ENCODE data around the gene TEAD3.

Gene TEAD3

DNA sequence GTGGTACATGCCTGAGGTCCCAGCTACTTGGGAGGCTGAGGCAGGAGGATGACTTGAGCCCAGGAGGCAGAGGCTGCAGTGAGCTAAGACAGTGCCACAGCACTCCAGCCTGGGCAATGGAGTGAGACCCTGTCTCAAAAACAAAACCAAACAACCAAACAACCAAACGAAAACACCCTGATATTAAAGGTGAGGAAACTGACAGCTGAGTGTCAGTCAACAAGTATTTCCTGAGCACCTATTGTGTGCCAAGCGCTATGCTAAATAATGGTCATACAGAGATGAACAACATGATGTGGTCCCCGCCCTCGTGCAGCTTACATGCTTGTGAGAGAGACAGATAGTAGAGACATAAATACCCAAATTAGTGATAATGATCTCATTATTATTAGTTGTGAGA is 17.7 kb upstream of the TEAD3 start:
- no peaks in the 10 kb centered on the region for H3K9me3 ChIP-seq (ENCODE audit: control insufficient read depth, low read length)
- H2AFZ ChIP-seq: no peak overlapping the region
- no peak overlapping the region for H3K4me2 ChIP-seq (ENCODE audit: low read length)
- no peaks in the 10 kb centered on the region for H3K79me2 ChIP-seq
- no peaks in the 10 kb centered on the region for H3K36me3 ChIP-seq (ENCODE audit: control insufficient read depth, insufficient read depth, low read length)
- no peak overlapping the region for H3K4me3 ChIP-seq (ENCODE audit: low read depth, low read length)
- H3K4me1 ChIP-seq: no peaks in the 10 kb centered on the region
- H3K9ac ChIP-seq: no peak overlapping the region
- H3K27me3 ChIP-seq (ENCODE audit: control insufficient read depth, insufficient read depth, low read length): no peaks in the 10 kb centered on the region
- H3K27ac ChIP-seq: no peak overlapping the region
- TF ChIP-seq, protein P1, sequence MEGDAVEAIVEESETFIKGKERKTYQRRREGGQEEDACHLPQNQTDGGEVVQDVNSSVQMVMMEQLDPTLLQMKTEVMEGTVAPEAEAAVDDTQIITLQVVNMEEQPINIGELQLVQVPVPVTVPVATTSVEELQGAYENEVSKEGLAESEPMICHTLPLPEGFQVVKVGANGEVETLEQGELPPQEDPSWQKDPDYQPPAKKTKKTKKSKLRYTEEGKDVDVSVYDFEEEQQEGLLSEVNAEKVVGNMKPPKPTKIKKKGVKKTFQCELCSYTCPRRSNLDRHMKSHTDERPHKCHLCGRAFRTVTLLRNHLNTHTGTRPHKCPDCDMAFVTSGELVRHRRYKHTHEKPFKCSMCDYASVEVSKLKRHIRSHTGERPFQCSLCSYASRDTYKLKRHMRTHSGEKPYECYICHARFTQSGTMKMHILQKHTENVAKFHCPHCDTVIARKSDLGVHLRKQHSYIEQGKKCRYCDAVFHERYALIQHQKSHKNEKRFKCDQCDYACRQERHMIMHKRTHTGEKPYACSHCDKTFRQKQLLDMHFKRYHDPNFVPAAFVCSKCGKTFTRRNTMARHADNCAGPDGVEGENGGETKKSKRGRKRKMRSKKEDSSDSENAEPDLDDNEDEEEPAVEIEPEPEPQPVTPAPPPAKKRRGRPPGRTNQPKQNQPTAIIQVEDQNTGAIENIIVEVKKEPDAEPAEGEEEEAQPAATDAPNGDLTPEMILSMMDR (IDR thresholded peaks at IDR 0.05): no peak

DNA sequence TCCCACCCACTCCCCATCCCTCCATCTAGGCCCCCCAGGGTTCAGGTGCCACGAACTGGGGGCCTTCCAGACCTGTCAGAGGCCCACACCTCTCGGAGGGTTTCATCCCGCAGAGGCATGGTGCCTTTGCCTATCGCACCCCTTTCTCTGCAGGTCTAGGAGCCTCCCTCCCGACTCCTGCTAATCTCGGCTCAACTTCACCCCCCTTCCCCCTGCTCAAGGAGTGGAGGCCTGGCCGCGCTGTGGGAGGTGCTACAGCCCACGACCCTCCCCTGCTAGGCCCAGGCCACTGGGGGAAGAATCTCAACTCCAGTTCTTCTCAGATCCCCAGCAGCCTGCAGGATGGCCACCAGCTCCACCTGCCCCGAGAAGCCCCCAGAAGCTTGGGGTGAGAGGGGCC is 15.9 kb upstream of the TEAD3 start, which contains the start of gene TULP1:
Gene TULP1, minus strand, starts transcription at position 157 of the 400 bp plus-strand sequence. Its CDS starts 38 bp downstream, at position 119.
- no peak within 1 kb of the TSS for H3K4me3 ChIP-seq (ENCODE audit: low read depth, low read length)
- H3K9me3 ChIP-seq (ENCODE audit: control insufficient read depth, low read length): no peaks in the 10 kb centered on the region
- no peaks in the 10 kb centered on the region for H3K27me3 ChIP-seq (ENCODE audit: control insufficient read depth, insufficient read depth, low read length)
- H3K79me2 ChIP-seq: no peaks in the 10 kb centered on the region
- no peak within 1 kb of the TSS for H2AFZ ChIP-seq
- H3K4me2 ChIP-seq (ENCODE audit: low read length): no peak within 1 kb of the TSS
- TF ChIP-seq, protein P1 (IDR thresholded peaks at IDR 0.05): no peak
- H3K27ac ChIP-seq: no peak within 1 kb of the TSS
- H3K4me1 ChIP-seq: no peaks in the 10 kb centered on the region
- no peak within 1 kb of the TSS for H3K9ac ChIP-seq
- H3K36me3 ChIP-seq (ENCODE audit: control insufficient read depth, insufficient read depth, low read length): no peaks in the 10 kb centered on the region

DNA sequence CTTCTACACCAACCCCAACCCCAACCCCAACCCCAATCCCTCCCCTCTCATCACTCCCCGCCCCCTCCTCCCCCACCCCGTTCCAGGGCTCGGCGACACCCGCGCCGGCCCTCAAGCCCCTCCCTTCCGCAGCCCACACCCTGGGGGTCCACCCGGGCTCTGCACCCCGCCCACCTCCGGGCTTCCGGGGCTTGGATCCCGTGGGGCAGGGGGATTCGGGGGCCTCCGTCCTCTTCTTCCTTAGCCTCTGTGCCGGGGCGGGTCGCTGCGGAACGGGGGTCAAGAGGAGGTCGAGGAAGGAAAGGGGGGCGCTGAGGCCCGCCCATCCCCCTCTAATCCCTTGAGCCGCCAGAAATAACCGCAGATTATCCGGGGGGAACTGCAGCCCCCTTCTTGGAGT is 15.1 kb upstream of the TEAD3 start:
- TF ChIP-seq, protein P1 (IDR thresholded peaks at IDR 0.05): no peak
- H3K4me3 ChIP-seq (ENCODE audit: low read depth, low read length): no peak overlapping the region
- H3K4me1 ChIP-seq: no peaks in the 10 kb centered on the region
- no peak overlapping the region for H2AFZ ChIP-seq
- H3K9me3 ChIP-seq (ENCODE audit: control insufficient read depth, low read length): no peaks in the 10 kb centered on the region
- H3K4me2 ChIP-seq (ENCODE audit: low read length): no peak overlapping the region
- no peak overlapping the region for H3K27ac ChIP-seq
- H3K36me3 ChIP-seq (ENCODE audit: control insufficient read depth, insufficient read depth, low read length): no peaks in the 10 kb centered on the region
- H3K27me3 ChIP-seq (ENCODE audit: control insufficient read depth, insufficient read depth, low read length): no peaks in the 10 kb centered on the region
- no peaks in the 10 kb centered on the region for H3K79me2 ChIP-seq
- H3K9ac ChIP-seq: no peak overlapping the region

DNA sequence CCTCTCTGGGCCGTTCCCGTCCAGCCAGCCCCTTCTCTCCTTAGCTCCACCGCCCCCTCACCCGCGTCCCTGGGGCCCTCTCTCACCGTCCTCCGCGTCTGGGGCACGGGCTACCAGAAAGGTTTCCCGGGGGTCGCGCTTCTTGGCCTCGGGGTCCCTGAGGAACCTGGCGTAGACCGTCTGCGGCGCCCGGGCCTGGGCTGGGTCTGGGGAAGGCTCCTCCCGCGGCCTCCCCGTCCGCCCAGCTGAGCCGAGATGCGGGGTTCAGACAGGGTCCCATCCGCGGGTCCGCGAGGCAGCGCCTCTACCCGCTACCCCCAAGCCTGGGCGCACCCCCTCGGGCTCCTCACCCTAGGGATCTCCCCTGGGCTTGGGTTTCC is 14.7 kb upstream of the TEAD3 start:
- Histone ChIP-seq H3K4me1 (no peaks in the 10 kb centered on the region), H3K27ac (no peak overlapping the region), H2AFZ (no peak overlapping the region), H3K79me2 (no peaks in the 10 kb centered on the region), H3K4me3 (ENCODE audit: low read depth, low read length) (no peak overlapping the region), H3K9ac (no peak overlapping the region), H3K9me3 (ENCODE audit: control insufficient read depth, low read length) (no peaks in the 10 kb centered on the region), H3K36me3 (ENCODE audit: control insufficient read depth, insufficient read depth, low read length) (no peaks in the 10 kb centered on the region), H3K27me3 (ENCODE audit: control insufficient read depth, insufficient read depth, low read length) (no peaks in the 10 kb centered on the region), H3K4me2 (ENCODE audit: low read length) (no peak overlapping the region)
- TF ChIP-seq, protein P1 (IDR thresholded peaks at IDR 0.05): no peak

DNA sequence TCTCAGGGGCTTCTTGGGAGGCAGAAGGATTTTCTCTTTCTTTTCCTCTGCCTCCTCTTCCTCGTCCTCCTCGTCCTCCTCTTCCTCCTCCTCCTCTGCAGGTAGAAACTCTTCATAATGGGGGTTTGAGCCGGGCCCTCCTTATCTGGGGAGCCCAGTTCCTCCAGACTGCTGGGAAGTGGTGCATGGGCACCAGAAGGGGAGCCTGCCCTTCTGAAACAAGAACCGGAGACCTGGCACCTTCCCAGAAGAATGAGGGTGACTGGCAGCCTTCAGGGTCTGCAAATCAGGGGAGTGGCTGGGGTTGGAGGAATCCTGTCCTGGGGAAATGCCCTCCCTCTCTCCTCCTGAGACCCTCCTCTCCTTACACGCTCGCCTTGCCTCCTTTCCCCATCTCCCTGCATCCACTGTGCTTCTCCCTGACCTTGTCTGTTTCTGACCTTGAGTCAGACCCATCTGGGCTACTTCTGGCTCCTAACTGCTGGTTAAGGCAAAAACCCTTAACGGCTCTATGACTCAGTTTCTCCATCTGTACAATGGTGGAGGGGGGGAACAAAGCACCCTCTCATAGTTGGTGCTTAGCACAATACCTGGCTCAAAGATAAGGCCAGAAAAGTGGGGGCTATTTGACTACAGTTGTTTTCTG is 14.2 kb upstream of the TEAD3 start:
- Histone ChIP-seq H3K4me2 (ENCODE audit: low read length) (no peak overlapping the region), H3K27me3 (ENCODE audit: control insufficient read depth, insufficient read depth, low read length) (no peaks in the 10 kb centered on the region), H3K9me3 (ENCODE audit: control insufficient read depth, low read length) (no peaks in the 10 kb centered on the region), H3K27ac (no peak overlapping the region), H3K4me3 (ENCODE audit: low read depth, low read length) (no peak overlapping the region), H3K4me1 (no peaks in the 10 kb centered on the region), H2AFZ (no peak overlapping the region), H3K79me2 (no peaks in the 10 kb centered on the region), H3K36me3 (ENCODE audit: control insufficient read depth, insufficient read depth, low read length) (no peaks in the 10 kb centered on the region), H3K9ac (no peak overlapping the region)
- TF ChIP-seq, protein P1 (IDR thresholded peaks at IDR 0.05): no peak
